IMR-90 (cell line): Measurements from ENCODE around the gene HAVCR2. TPM values are rescaled to one million over a fixed set of nuclear protein-coding genes. Genes with fewer than 3 reads are reported as not detected.
A peak's percentile ranks its signal among the peaks of the same experiment; 100 is the strongest.

Experiments used
- ATAC-seq: fragments of 200-7000 bp; cut with Tn5 transposase; 2 replicates; pipeline ENCODE4 v1.9.1; 2020; ENCODE audit warnings: low read depth, mild to moderate bottlenecking, moderate library complexity
- BruUV-seq: library from RNA; stranded (reverse); fragments of 400-500 nt; replicated peaks from 2 replicates; lab custom pipeline; 2021; lab: Mats Ljungman, UMichigan
- CTCF ChIA-PET: fragments of 300-600 bp; formaldehyde crosslinking; extraction: SDS; loops from one replicate; lab custom pipeline; 2021; ENCODE audit warnings: antibody characterized with exemption; lab: Yijun Ruan, JAX
- POLR2A ChIA-PET: fragments of 300-600 bp; sonication (Branson Sonifier 250); formaldehyde crosslinking; loops from one replicate; lab custom pipeline; 2022; ENCODE audit warnings: antibody characterized with exemption; ENCODE audit not compliant: unreplicated experiment; lab: Charles Lee
- DNase-seq: peaks from one replicate; pipeline ENCODE4 v3.0.0; 2013
- H2AFZ ChIP-seq: replicated peaks from 2 replicates; pipeline ENCODE3; 2013; ENCODE audit warnings: low read length, mild to moderate bottlenecking; ENCODE audit not compliant: poor library complexity
- H2AK5ac ChIP-seq: 2 replicates; pipeline ENCODE4 v1.6.1; 2013; ENCODE audit warnings: low read depth, low read length, inconsistent platforms
- H2AK9ac ChIP-seq: replicated peaks from 2 replicates; pipeline ENCODE3; 2013; ENCODE audit warnings: mild to moderate bottlenecking, low read depth, low read length, moderate library complexity; ENCODE audit not compliant: poor library complexity
- H2BK120ac ChIP-seq: 2 replicates; pipeline ENCODE4 v1.6.1; 2013; ENCODE audit warnings: low read depth, low read length, inconsistent platforms
- H2BK15ac ChIP-seq: 3 replicates; pipeline ENCODE4 v1.6.1; 2013; ENCODE audit warnings: low read depth, low read length, inconsistent platforms
- H2BK20ac ChIP-seq: 2 replicates; pipeline ENCODE4 v1.6.1; 2013; ENCODE audit warnings: low read depth, mild to moderate bottlenecking, inconsistent platforms, low read length, moderate library complexity
- H2BK5ac ChIP-seq: 2 replicates; pipeline ENCODE4 v1.6.1; 2013; ENCODE audit warnings: mild to moderate bottlenecking, low read depth, low read length, inconsistent platforms; ENCODE audit not compliant: poor library complexity, severe bottlenecking
- H3K14ac ChIP-seq: replicated peaks from 2 replicates; pipeline ENCODE4 v1.6.1; 2013; ENCODE audit warnings: low read depth, low read length, inconsistent platforms
- H3K18ac ChIP-seq: 2 replicates; pipeline ENCODE4 v1.6.1; 2013; ENCODE audit warnings: low read depth, low read length, control low read depth
- H3K23ac ChIP-seq: 2 replicates; pipeline ENCODE4 v1.6.1; 2013; ENCODE audit warnings: low read depth, low read length, inconsistent platforms
- H3K27ac ChIP-seq: 2 replicates; pipeline ENCODE4 v1.5.1; 2013; ENCODE audit warnings: mild to moderate bottlenecking, control low read depth, low read length; ENCODE audit not compliant: insufficient read depth
- H3K27me3 ChIP-seq: 2 replicates; pipeline ENCODE4 v1.6.1; 2013; ENCODE audit warnings: low read length; ENCODE audit not compliant: control insufficient read depth, insufficient read depth
- H3K36me3 ChIP-seq: 2 replicates; pipeline ENCODE4 v1.6.1; 2013; ENCODE audit warnings: low read length, mixed read lengths; ENCODE audit not compliant: control insufficient read depth, insufficient read depth
- H3K4ac ChIP-seq: 2 replicates; pipeline ENCODE4 v1.6.1; 2013; ENCODE audit warnings: low read depth, low read length, inconsistent platforms
- H3K4me1 ChIP-seq: 2 replicates; pipeline ENCODE4 v1.6.1; 2013; ENCODE audit warnings: low read length, mixed read lengths; ENCODE audit not compliant: control insufficient read depth, insufficient read depth
- H3K4me2 ChIP-seq: 2 replicates; pipeline ENCODE4 v1.6.1; 2013; ENCODE audit warnings: low read depth, mild to moderate bottlenecking, control low read depth, low read length, moderate library complexity
- H3K4me3 ChIP-seq: 2 replicates; pipeline ENCODE4 v1.5.1; 2013; ENCODE audit warnings: low read depth, mild to moderate bottlenecking, control low read depth, low read length, moderate library complexity; ENCODE audit not compliant: insufficient read depth
- H3K56ac ChIP-seq: 2 replicates; pipeline ENCODE4 v1.6.1; 2013; ENCODE audit warnings: low read length, inconsistent platforms; ENCODE audit not compliant: insufficient read depth; ENCODE audit errors: extremely low read depth
- H3K79me1 ChIP-seq, 2 experiments: 2 replicates each; pipeline ENCODE4 v1.6.1; 2013; ENCODE audit warnings: low read length in 2 of 2, inconsistent platforms in 1 of 2, low read depth in 1 of 2
- H3K9ac ChIP-seq: 2 replicates; pipeline ENCODE4 v1.6.1; 2013; ENCODE audit warnings: low read depth, low read length, control low read depth
- H3K9me1 ChIP-seq: 2 replicates; pipeline ENCODE4 v1.6.1; 2013; ENCODE audit warnings: low read length, inconsistent platforms; ENCODE audit not compliant: insufficient read depth
- H3K9me3 ChIP-seq: 2 replicates; pipeline ENCODE4 v1.6.1; 2013; ENCODE audit warnings: low read length; ENCODE audit not compliant: control insufficient read depth, insufficient read depth
- H4K20me1 ChIP-seq: 2 replicates; pipeline ENCODE4 v1.6.1; 2013; ENCODE audit warnings: low read length, inconsistent platforms; ENCODE audit not compliant: insufficient read depth
- H4K5ac ChIP-seq: 2 replicates; pipeline ENCODE4 v1.6.1; 2013; ENCODE audit warnings: mild to moderate bottlenecking, low read depth, low read length, control low read depth
- H4K8ac ChIP-seq, 2 experiments: 2 replicates each; pipeline ENCODE4 v1.6.1; 2013; ENCODE audit warnings: low read depth in 2 of 2, low read length in 2 of 2, control low read depth in 1 of 2, inconsistent platforms in 1 of 2
- H4K91ac ChIP-seq: 2 replicates; pipeline ENCODE4 v1.6.1; 2013; ENCODE audit warnings: low read depth, low read length, inconsistent platforms; ENCODE audit not compliant: insufficient read depth
- BHLHE40 ChIP-seq: fragments of 150-350 bp; IDR thresholded peaks from 2 replicates; pipeline ENCODE4 v1.6.1; 2016; ENCODE audit warnings: mild to moderate bottlenecking, low read depth, low read length
- CEBPB ChIP-seq: IDR thresholded peaks from 2 replicates; pipeline ENCODE4 v1.6.1; 2012; ENCODE audit warnings: low read depth, low read length, improper control_type of control experiment
- CHD1 ChIP-seq: IDR thresholded peaks from 2 replicates; pipeline ENCODE4 v1.6.1; 2012; ENCODE audit warnings: low read depth, low read length, improper control_type of control experiment
- CTCF ChIP-seq: conservative IDR thresholded peaks from 2 replicates; pipeline ENCODE4 v1.5.1; 2012; ENCODE audit warnings: mild to moderate bottlenecking, low read depth, low read length, improper control_type of control experiment
- ELK1 ChIP-seq: fragments of 150-350 bp; IDR thresholded peaks from 2 replicates; pipeline ENCODE4 v1.6.1; 2016; ENCODE audit warnings: low read depth, mild to moderate bottlenecking, low read length, moderate library complexity, borderline replicate concordance
- FOS ChIP-seq: fragments of 150-350 bp; IDR thresholded peaks from 2 replicates; pipeline ENCODE4 v1.6.1; 2016; ENCODE audit warnings: low read depth, low read length
- MAZ ChIP-seq: IDR thresholded peaks from 2 replicates; pipeline ENCODE4 v1.6.1; 2012; ENCODE audit warnings: low read depth, mild to moderate bottlenecking, low read length, improper control_type of control experiment, moderate library complexity, borderline replicate concordance
- MXI1 ChIP-seq: IDR thresholded peaks from 2 replicates; pipeline ENCODE4 v1.6.1; 2012; ENCODE audit warnings: low read depth, mild to moderate bottlenecking, low read length, moderate library complexity, borderline replicate concordance
- NFE2L2 ChIP-seq: fragments of 150-350 bp; IDR thresholded peaks from 2 replicates; pipeline ENCODE4 v1.6.1; 2016; ENCODE audit warnings: low read depth, mild to moderate bottlenecking, low read length
- POLR2A ChIP-seq: IDR thresholded peaks from 2 replicates; pipeline ENCODE4 v1.6.1; 2012; ENCODE audit warnings: mild to moderate bottlenecking, low read depth, low read length
- RAD21 ChIP-seq: IDR thresholded peaks from 2 replicates; pipeline ENCODE4 v1.6.1; 2012; ENCODE audit warnings: low read length, improper control_type of control experiment
- SMC3 ChIP-seq: fragments of 150-350 bp; IDR thresholded peaks from 2 replicates; pipeline ENCODE4 v1.6.1; 2016; ENCODE audit warnings: low read depth, mild to moderate bottlenecking, antibody characterized with exemption, low read length, moderate library complexity
- USF2 ChIP-seq: fragments of 150-350 bp; IDR thresholded peaks from 2 replicates; pipeline ENCODE4 v1.6.1; 2017; ENCODE audit warnings: mild to moderate bottlenecking, antibody characterized with exemption, low read length, low read depth
- WGBS, 2 experiments: methylation state at CpG; one replicate each; pipeline versions ENCODE4 v1.1.5 to v1.1.7; 2013; ENCODE audit warnings: missing lambda C conversion rate in 2 of 2; ENCODE audit not compliant: insufficient read length in 1 of 2; ENCODE audit errors: extremely low coverage in 2 of 2; 5-methylcytosine and 5-hydroxymethylcytosine counted together
- dilution Hi-C: fragments of 300-500 bp; cut with HindIII; formaldehyde crosslinking; loops from one replicate; pipeline ENCODE4 v1.14.3; 2018; ENCODE audit warnings: low sequenced_read_pairs; ENCODE audit not compliant: unreplicated experiment
- in situ Hi-C: fragments of 300-500 bp; cut with MboI; formaldehyde crosslinking; loops from 3 replicates; pipeline ENCODE4 v1.14.3; 2019; ENCODE audit warnings: low sequenced_read_pairs, inconsistent platforms, mixed read lengths
- intact Hi-C: fragments of 100-400 bp; cut with micrococcal nuclease; formaldehyde crosslinking; loops from 2 replicates; pipeline ENCODE4 v1.10.0; 2022
- polyA plus RNA-seq, 3 experiments: library from polyadenylated mRNA; depleted of rRNA; stranded (reverse); fragments of >200 nt; gene quantifications; 2 replicates each; pipeline ENCODE4 v1.2.3, GENCODE V29; 2012; ENCODE audit warnings: low replicate concordance in 1 of 3
- total RNA-seq: library from RNA; depleted of rRNA; stranded (reverse); fragments of >200 nt; gene quantifications from 2 replicates; pipeline ENCODE4 v1.2.3, GENCODE V29; 2012

The HAVCR2 gene
- total and polyA plus RNA-seq, 2 of the 4 experiments (the other 2 are of a cell fraction): under 0.01 to 0.07 TPM

- Histone ChIP-seq H3K56ac (peak overlapping the region; percentile 81), H3K27me3 (no peaks in the 10 kb centered on the region), H2BK15ac (peak overlapping the region; percentile 66), H3K23ac (peak overlapping the region; percentile 99), H4K5ac (peak overlapping the region; percentile 98), H4K20me1 (no peaks in the 10 kb centered on the region), H2BK120ac (peak overlapping the region; percentile 86), H3K79me1 (peaks cover 16 to 23% of the 10 kb centered on the region in 2 experiments), H3K14ac (peak overlapping the region; percentile 94), H3K4ac (peak overlapping the region; percentile 90), H3K18ac (peak overlapping the region; percentile 85), H4K8ac (peak overlapping the region; percentile 97 to 99), H3K4me1 (no peaks in the 10 kb centered on the region), H3K9me1 (peaks cover 3% of the 10 kb centered on the region; the same call in 1 of the 2 replicates), H2AFZ (peak overlapping the region; percentile 96), H2BK5ac (peak overlapping the region; percentile 83), H3K4me3 (peak overlapping the region; percentile 84), H2AK5ac (peak overlapping the region; percentile 44; the same call in 1 of the 2 replicates), H3K4me2 (peak overlapping the region; percentile 95), H3K9ac (peak overlapping the region; percentile 83), H2AK9ac (peak overlapping the region; percentile 89), H3K9me3 (no peaks in the 10 kb centered on the region), H2BK20ac (peak overlapping the region; percentile 68), H3K27ac (peak overlapping the region; percentile 76), H4K91ac (peak overlapping the region; percentile 94), H3K36me3 (peaks cover 3% of the 10 kb centered on the region; the same call in 1 of the 2 replicates)
- dilution Hi-C loops (no loop called here), in situ Hi-C loops (loop anchor here (10.0 to 25.0 kb wide), 3 partner anchors 171 to 1206 kb away; partner anchors contain the start of gene LSM11), intact Hi-C loops (no loop called here)
- DNase-seq (peak; percentile 6), ATAC-seq (peak; percentile 59)
- BruUV-seq: no TSS peak
- ChIA-PET POLR2A (interaction anchor here (0.7 to 0.9 kb wide), 2 partner anchors 11 to 48 kb away, joined by 3 to 4 read pairs; no protein-coding TSS in a partner anchor), CTCF (interaction anchor here (1.6 kb wide), 1 partner anchor 27 kb away, joined by 5 read pairs; no protein-coding TSS in a partner anchor)
- 4% methylated on average over 6 of the region's 33 CpGs; no CpG with 5 or more reads in 1 of the 2 experiments for WGBS, 2 experiments
- TF ChIP-seq USF2: no peak
- TF ChIP-seq BHLHE40: no peak
- no peak for TF ChIP-seq NFE2L2
- no peak for TF ChIP-seq MAZ
- no peak for TF ChIP-seq CTCF
- TF ChIP-seq POLR2A: no peak
- no peak for TF ChIP-seq FOS
- no peak for TF ChIP-seq CHD1
- no peak for TF ChIP-seq RAD21
- no peak for TF ChIP-seq SMC3
- TF ChIP-seq CEBPB: no peak
- TF ChIP-seq ELK1: no peak
- no peak for TF ChIP-seq MXI1
These were observed 34.5 kb upstream of the HAVCR2 start for GRCh38 chr5:157143127-157143971.
